IMR-90 (cell line): ENCODE measurements around the gene PP2D1. TPM values are rescaled to one million over a fixed set of nuclear protein-coding genes. Genes with fewer than 3 reads are reported as not detected.
"Not testable (repeated sequence)": the region's sequence is repeated elsewhere in the genome, so short reads cannot be mapped to it uniquely, and the experiment has no call there.

Experiments
- ATAC-seq: fragments of 200-7000 bp; cut with Tn5 transposase; 2 replicates; pipeline ENCODE4 v1.9.1; 2020; ENCODE audit warnings: low read depth, mild to moderate bottlenecking, moderate library complexity
- BruUV-seq: library from RNA; stranded (reverse); fragments of 400-500 nt; replicated peaks from 2 replicates; lab custom pipeline; 2021; lab: Mats Ljungman, UMichigan
- CTCF ChIA-PET: fragments of 300-600 bp; formaldehyde crosslinking; extraction: SDS; loops from one replicate; lab custom pipeline; 2021; ENCODE audit warnings: antibody characterized with exemption; lab: Yijun Ruan, JAX
- POLR2A ChIA-PET: fragments of 300-600 bp; sonication (Branson Sonifier 250); formaldehyde crosslinking; loops from one replicate; lab custom pipeline; 2022; ENCODE audit warnings: antibody characterized with exemption; ENCODE audit not compliant: unreplicated experiment; lab: Charles Lee
- DNase-seq: peaks from one replicate; pipeline ENCODE4 v3.0.0; 2013
- H2AFZ ChIP-seq: replicated peaks from 2 replicates; pipeline ENCODE3; 2013; ENCODE audit warnings: low read length, mild to moderate bottlenecking; ENCODE audit not compliant: poor library complexity
- H2AK5ac ChIP-seq: 2 replicates; pipeline ENCODE4 v1.6.1; 2013; ENCODE audit warnings: low read depth, low read length, inconsistent platforms
- H2AK9ac ChIP-seq: replicated peaks from 2 replicates; pipeline ENCODE3; 2013; ENCODE audit warnings: mild to moderate bottlenecking, low read depth, low read length, moderate library complexity; ENCODE audit not compliant: poor library complexity
- H2BK120ac ChIP-seq: 2 replicates; pipeline ENCODE4 v1.6.1; 2013; ENCODE audit warnings: low read depth, low read length, inconsistent platforms
- H2BK15ac ChIP-seq: 3 replicates; pipeline ENCODE4 v1.6.1; 2013; ENCODE audit warnings: low read depth, low read length, inconsistent platforms
- H2BK20ac ChIP-seq: 2 replicates; pipeline ENCODE4 v1.6.1; 2013; ENCODE audit warnings: low read depth, mild to moderate bottlenecking, inconsistent platforms, low read length, moderate library complexity
- H2BK5ac ChIP-seq: 2 replicates; pipeline ENCODE4 v1.6.1; 2013; ENCODE audit warnings: mild to moderate bottlenecking, low read depth, low read length, inconsistent platforms; ENCODE audit not compliant: poor library complexity, severe bottlenecking
- H3K14ac ChIP-seq: replicated peaks from 2 replicates; pipeline ENCODE4 v1.6.1; 2013; ENCODE audit warnings: low read depth, low read length, inconsistent platforms
- H3K18ac ChIP-seq: 2 replicates; pipeline ENCODE4 v1.6.1; 2013; ENCODE audit warnings: low read depth, low read length, control low read depth
- H3K23ac ChIP-seq: 2 replicates; pipeline ENCODE4 v1.6.1; 2013; ENCODE audit warnings: low read depth, low read length, inconsistent platforms
- H3K27ac ChIP-seq: 2 replicates; pipeline ENCODE4 v1.5.1; 2013; ENCODE audit warnings: mild to moderate bottlenecking, control low read depth, low read length; ENCODE audit not compliant: insufficient read depth
- H3K27me3 ChIP-seq: 2 replicates; pipeline ENCODE4 v1.6.1; 2013; ENCODE audit warnings: low read length; ENCODE audit not compliant: control insufficient read depth, insufficient read depth
- H3K36me3 ChIP-seq: 2 replicates; pipeline ENCODE4 v1.6.1; 2013; ENCODE audit warnings: low read length, mixed read lengths; ENCODE audit not compliant: control insufficient read depth, insufficient read depth
- H3K4ac ChIP-seq: 2 replicates; pipeline ENCODE4 v1.6.1; 2013; ENCODE audit warnings: low read depth, low read length, inconsistent platforms
- H3K4me1 ChIP-seq: 2 replicates; pipeline ENCODE4 v1.6.1; 2013; ENCODE audit warnings: low read length, mixed read lengths; ENCODE audit not compliant: control insufficient read depth, insufficient read depth
- H3K4me2 ChIP-seq: 2 replicates; pipeline ENCODE4 v1.6.1; 2013; ENCODE audit warnings: low read depth, mild to moderate bottlenecking, control low read depth, low read length, moderate library complexity
- H3K4me3 ChIP-seq: 2 replicates; pipeline ENCODE4 v1.5.1; 2013; ENCODE audit warnings: low read depth, mild to moderate bottlenecking, control low read depth, low read length, moderate library complexity; ENCODE audit not compliant: insufficient read depth
- H3K56ac ChIP-seq: 2 replicates; pipeline ENCODE4 v1.6.1; 2013; ENCODE audit warnings: low read length, inconsistent platforms; ENCODE audit not compliant: insufficient read depth; ENCODE audit errors: extremely low read depth
- H3K79me1 ChIP-seq, 2 experiments: 2 replicates each; pipeline ENCODE4 v1.6.1; 2013; ENCODE audit warnings: low read length in 2 of 2, inconsistent platforms in 1 of 2, low read depth in 1 of 2
- H3K9ac ChIP-seq: 2 replicates; pipeline ENCODE4 v1.6.1; 2013; ENCODE audit warnings: low read depth, low read length, control low read depth
- H3K9me1 ChIP-seq: 2 replicates; pipeline ENCODE4 v1.6.1; 2013; ENCODE audit warnings: low read length, inconsistent platforms; ENCODE audit not compliant: insufficient read depth
- H3K9me3 ChIP-seq: 2 replicates; pipeline ENCODE4 v1.6.1; 2013; ENCODE audit warnings: low read length; ENCODE audit not compliant: control insufficient read depth, insufficient read depth
- H4K20me1 ChIP-seq: 2 replicates; pipeline ENCODE4 v1.6.1; 2013; ENCODE audit warnings: low read length, inconsistent platforms; ENCODE audit not compliant: insufficient read depth
- H4K5ac ChIP-seq: 2 replicates; pipeline ENCODE4 v1.6.1; 2013; ENCODE audit warnings: mild to moderate bottlenecking, low read depth, low read length, control low read depth
- H4K8ac ChIP-seq, 2 experiments: 2 replicates each; pipeline ENCODE4 v1.6.1; 2013; ENCODE audit warnings: low read depth in 2 of 2, low read length in 2 of 2, control low read depth in 1 of 2, inconsistent platforms in 1 of 2
- H4K91ac ChIP-seq: 2 replicates; pipeline ENCODE4 v1.6.1; 2013; ENCODE audit warnings: low read depth, low read length, inconsistent platforms; ENCODE audit not compliant: insufficient read depth
- WGBS, 2 experiments: methylation state at CpG; one replicate each; pipeline versions ENCODE4 v1.1.5 to v1.1.7; 2013; ENCODE audit warnings: missing lambda C conversion rate in 2 of 2; ENCODE audit not compliant: insufficient read length in 1 of 2; ENCODE audit errors: extremely low coverage in 2 of 2; 5-methylcytosine and 5-hydroxymethylcytosine counted together
- dilution Hi-C: fragments of 300-500 bp; cut with HindIII; formaldehyde crosslinking; loops from one replicate; pipeline ENCODE4 v1.14.3; 2018; ENCODE audit warnings: low sequenced_read_pairs; ENCODE audit not compliant: unreplicated experiment
- in situ Hi-C: fragments of 300-500 bp; cut with MboI; formaldehyde crosslinking; loops from 3 replicates; pipeline ENCODE4 v1.14.3; 2019; ENCODE audit warnings: low sequenced_read_pairs, inconsistent platforms, mixed read lengths
- intact Hi-C: fragments of 100-400 bp; cut with micrococcal nuclease; formaldehyde crosslinking; loops from 2 replicates; pipeline ENCODE4 v1.10.0; 2022
- polyA plus RNA-seq, 3 experiments: library from polyadenylated mRNA; depleted of rRNA; stranded (reverse); fragments of >200 nt; gene quantifications; 2 replicates each; pipeline ENCODE4 v1.2.3, GENCODE V29; 2012; ENCODE audit warnings: low replicate concordance in 1 of 3
- total RNA-seq: library from RNA; depleted of rRNA; stranded (reverse); fragments of >200 nt; gene quantifications from 2 replicates; pipeline ENCODE4 v1.2.3, GENCODE V29; 2012

PP2D1 gene
- total and polyA plus RNA-seq, 2 of the 4 experiments (the other 2 are of a cell fraction): not detected

DNA sequence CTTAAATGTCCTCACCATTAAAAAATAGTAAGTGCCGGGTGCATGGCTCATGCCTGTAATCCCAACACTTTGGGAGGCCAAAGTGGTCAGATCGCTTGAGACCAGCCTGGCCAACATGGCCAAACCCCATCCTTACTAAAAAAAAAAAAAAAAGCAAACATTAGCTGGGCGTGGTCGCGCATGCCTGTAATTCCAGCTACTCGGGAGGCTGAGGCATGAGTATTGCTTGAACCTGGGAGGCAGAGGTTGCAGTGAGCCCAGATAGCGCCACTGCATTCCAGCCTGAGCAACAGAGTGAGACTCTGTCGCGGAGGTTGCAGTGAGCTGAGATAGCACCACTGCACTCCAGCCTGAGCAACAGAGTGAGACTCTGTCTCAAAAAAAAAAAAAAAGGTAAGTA is 54.7 kb downstream of the PP2D1 start:
- H2BK5ac ChIP-seq, in situ Hi-C loops, H3K56ac ChIP-seq, H3K9me3 ChIP-seq, H4K5ac ChIP-seq, H2BK120ac ChIP-seq, H2BK15ac ChIP-seq, H3K4ac ChIP-seq, H3K23ac ChIP-seq, H4K8ac ChIP-seq, H2AFZ ChIP-seq, intact Hi-C loops, H3K27me3 ChIP-seq, H3K4me3 ChIP-seq, H3K14ac ChIP-seq, H3K18ac ChIP-seq, ATAC-seq, H2BK20ac ChIP-seq, DNase-seq, H3K9ac ChIP-seq, POLR2A ChIA-PET, H2AK9ac ChIP-seq, H4K91ac ChIP-seq, H3K4me1 ChIP-seq, BruUV-seq, H3K9me1 ChIP-seq, dilution Hi-C loops, H3K27ac ChIP-seq, H2AK5ac ChIP-seq, H3K4me2 ChIP-seq: not testable (repeated sequence)
- CTCF ChIA-PET: interaction anchor here (0.5 to 1.2 kb wide), 3 partner anchors 10 to 700 kb away, joined by 3 to 4 read pairs (median 3); no protein-coding TSS in a partner anchor
- no CpG with 5 or more reads among the region's 9 CpGs for WGBS, 2 experiments
- Histone ChIP-seq H4K20me1 (peaks cover 45% of the 10 kb centered on the region), H3K79me1 (peaks cover 3 to 21% of the 10 kb centered on the region in 2 experiments; a peak in 3 of 4 replicates), H3K36me3 (peaks cover 32% of the 10 kb centered on the region)
